Activated CD8-positive, alpha-beta memory T cell treated with anti-CD3 and anti-CD28 coated beads, Interleukin-2, amount 50 U/mL, for 1 hour (primary cell): Measurements from ENCODE around the gene SPTLC2.
"Not testable (repeated sequence)": the region's sequence is repeated elsewhere in the genome, so short reads cannot be mapped to it uniquely, and the experiment has no call there.

Source experiments
- DNase-seq: peaks from one replicate; pipeline ENCODE4 v3.0.0-alpha.2; 2020; ENCODE audit errors: extremely low read depth

The SPTLC2 gene

GRCh38 chr14:77616454-77617229 lies at the start of gene SPTLC2:
Gene SPTLC2, minus strand, starts transcription at chr14:77616637. Its CDS starts 58 bp downstream, at chr14:77616579.
- peak; percentile 95 for DNase-seq

GRCh38 chr14:77663293-77663692 lies 46.9 kb upstream of the SPTLC2 start:
- DNase-seq, result no peak

GRCh38 chr14:77661562-77661961 lies 45.1 kb upstream of the SPTLC2 start:
- DNase-seq, result not testable (repeated sequence)

GRCh38 chr14:77660754-77661153 lies 44.3 kb upstream of the SPTLC2 start:
- no peak for DNase-seq

- DNase-seq, result no peak
Measured at GRCh38 chr14:77659831-77660230, 43.4 kb upstream of the SPTLC2 start.

GRCh38 chr14:77657280-77657679 lies 40.8 kb upstream of the SPTLC2 start:
- DNase-seq, result no peak

GRCh38 chr14:77654001-77654441 lies 37.6 kb upstream of the SPTLC2 start:
- no peak for DNase-seq

- no peak for DNase-seq
Measured at GRCh38 chr14:77649326-77649725, 32.9 kb upstream of the SPTLC2 start.

- no peak for DNase-seq
Measured at GRCh38 chr14:77648520-77649200, 32.2 kb upstream of the SPTLC2 start.

GRCh38 chr14:77647853-77648252 lies 31.4 kb upstream of the SPTLC2 start:
- DNase-seq, result no peak

GRCh38 chr14:77646907-77647306 lies 30.5 kb upstream of the SPTLC2 start:
- no peak for DNase-seq

GRCh38 chr14:77645520-77646230 lies 29.2 kb upstream of the SPTLC2 start:
- no peak for DNase-seq

- no peak for DNase-seq
Measured at GRCh38 chr14:77642407-77642806, 26.0 kb upstream of the SPTLC2 start.

- peak; percentile 24 for DNase-seq
Measured at GRCh38 chr14:77641534-77642341, 25.3 kb upstream of the SPTLC2 start.

- DNase-seq, result no peak
Measured at GRCh38 chr14:77640756-77641533, 24.5 kb upstream of the SPTLC2 start.

- DNase-seq, result no peak
Measured at GRCh38 chr14:77638771-77639171, 22.3 kb upstream of the SPTLC2 start.

GRCh38 chr14:77635869-77636268 lies 19.4 kb upstream of the SPTLC2 start:
- not testable (repeated sequence) for DNase-seq

GRCh38 chr14:77635466-77635865 lies 19.0 kb upstream of the SPTLC2 start:
- DNase-seq, result not testable (repeated sequence)

GRCh38 chr14:77630111-77630510 lies 13.7 kb upstream of the SPTLC2 start:
- no peak for DNase-seq

GRCh38 chr14:77625360-77625759 lies 8.9 kb upstream of the SPTLC2 start:
- DNase-seq, result no peak

GRCh38 chr14:77623201-77623600 lies 6.8 kb upstream of the SPTLC2 start:
- no peak for DNase-seq
